ENCODE data around the gene MT1F.

- TF ChIP-seq CTCF (IDR thresholded peaks at IDR 0.05; ENCODE audit: insufficient read depth, low read length, poor library complexity, severe bottlenecking) (no peak), EZH2phosphoT487 (conservative IDR thresholded peaks at IDR 0.05; ENCODE audit: low read length) (no peak)
These were observed 16.2 kb downstream of the MT1F start for GRCh38 chr16:56673921-56674320.
